Testis (tissue), 3 donors: ENCODE data around the gene RPS6KA4. TPM values are rescaled to one million over a fixed set of nuclear protein-coding genes. Genes with fewer than 3 reads are reported as not detected.

Experiments
- DNase-seq: peaks from one replicate; pipeline ENCODE4 v3.0.0-alpha.2; 2019
- H3K27ac ChIP-seq, 2 donors: fragments of 200-600 bp; sonication (generic); one replicate each; pipeline ENCODE4 v1.5.1; 2019
- H3K27me3 ChIP-seq: fragments of 200-600 bp; sonication (generic); one replicate; pipeline ENCODE4 v1.5.1; 2019
- H3K36me3 ChIP-seq: fragments of 200-600 bp; sonication (generic); one replicate; pipeline ENCODE4 v1.5.1; 2017; ENCODE audit warnings: low read depth; ENCODE audit errors: missing control alignments
- H3K4me1 ChIP-seq: fragments of 200-600 bp; sonication (generic); one replicate; pipeline ENCODE4 v1.5.1; 2019
- H3K4me3 ChIP-seq, 2 donors: fragments of 200-600 bp; sonication (generic); one replicate each; pipeline ENCODE4 v1.5.1; 2017 to 2019
- H3K9me3 ChIP-seq: fragments of 200-600 bp; sonication (generic); one replicate; pipeline ENCODE4 v1.5.1; 2017
- CTCF ChIP-seq, 3 experiments: fragments of 450-650 bp in 2 of 3; fragments of 200-600 bp in 1 of 3; sonication (generic) in 1 of 3; IDR thresholded peaks; one replicate each; pipeline ENCODE4 v1.5.1; 2016 to 2019; ENCODE audit warnings: antibody characterized with exemption in 3 of 3, mild to moderate bottlenecking in 2 of 3, moderate library complexity in 1 of 3
- POLR2A ChIP-seq: fragments of 450-650 bp; IDR thresholded peaks from one replicate; pipeline ENCODE4 v1.6.1; 2017; ENCODE audit warnings: antibody characterized with exemption, mild to moderate bottlenecking, moderate library complexity
- WGBS, 2 donors: methylation state at CpG; one replicate each; pipeline ENCODE4 v1.1.5; 2018; 5-methylcytosine and 5-hydroxymethylcytosine counted together
- intact Hi-C: fragments of 100-400 bp; cut with DNase I; formaldehyde crosslinking; loops from one replicate; pipeline ENCODE4 v1.15.1; 2023; ENCODE audit warnings: low total_unique reads
- polyA plus RNA-seq: library from polyadenylated mRNA; stranded (reverse); fragments of 350-450 nt; fragmentation: Illumina TruSeq; extraction: RNeasy Lipid Tissue Mini Kit (QIAGEN cat#74804); gene quantifications from one replicate; pipeline ENCODE4 v1.2.3, GENCODE V29; 2014; ENCODE audit warnings: low read depth, low replicate concordance; ENCODE audit not compliant: insufficient read depth
- total RNA-seq, 2 donors: library from RNA; depleted of rRNA; stranded (reverse); fragments of >200 nt; gene quantifications; one replicate each; pipeline ENCODE4 v1.2.3, GENCODE V29; 2016

The RPS6KA4 gene
- total and polyA plus RNA-seq, 3 donors from 2014 or later = 9.2 to 15.6 (median 15.6) TPM

DNA sequence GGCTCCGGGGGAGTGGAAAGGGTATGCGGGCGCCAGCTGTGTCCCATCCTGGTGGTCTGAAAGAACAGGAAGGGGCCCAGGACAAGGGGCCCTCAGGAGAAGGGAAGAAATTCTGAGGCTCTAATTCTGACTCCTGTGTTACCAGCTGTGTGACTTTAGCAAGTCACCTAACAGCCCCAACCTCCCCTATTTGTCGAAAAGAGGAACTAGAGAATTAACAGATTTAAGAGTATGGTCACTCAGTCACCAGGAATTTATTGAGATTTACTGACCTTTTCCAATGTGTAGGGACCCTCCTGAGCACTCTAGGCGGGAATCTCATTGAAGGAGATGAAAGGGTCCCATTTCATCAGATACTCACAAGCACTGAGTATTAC is 14.6 kb downstream of the RPS6KA4 start:
- WGBS, 2 donors = 64 to 78% methylated on average over 5 of the region's 5 CpGs
- TF ChIP-seq CTCF (IDR thresholded peaks at IDR 0.05) (no peak), POLR2A (no peak)
- DNase-seq = no peak
- H3K27me3 ChIP-seq = no peaks in the 10 kb centered on the region
- H3K4me1 ChIP-seq = peaks cover 13% of the 10 kb centered on the region
- intact Hi-C loops = no loop called here
- H3K36me3 ChIP-seq = no peaks in the 10 kb centered on the region
- no peak overlapping the region for H3K27ac ChIP-seq
- no peaks in the 10 kb centered on the region for H3K9me3 ChIP-seq
- peak overlapping the region in 1 of 2 donors; percentile 52 for H3K4me3 ChIP-seq

- H3K27ac ChIP-seq = no peak overlapping the region
- intact Hi-C loops = no loop called here
- H3K4me1 ChIP-seq = peaks cover 23% of the 10 kb centered on the region
- no peaks in the 10 kb centered on the region for H3K27me3 ChIP-seq
- DNase-seq = no peak
- H3K36me3 ChIP-seq = no peaks in the 10 kb centered on the region
- TF ChIP-seq CTCF (IDR thresholded peaks at IDR 0.05) (no peak), POLR2A (no peak)
- 94% methylated on average over 7 of the region's 7 CpGs for WGBS, 2 donors
- no peaks in the 10 kb centered on the region for H3K9me3 ChIP-seq
- no peak overlapping the region for H3K4me3 ChIP-seq
Observed at GRCh38 chr11:64376071-64376470, 17.1 kb downstream of the RPS6KA4 start.

GRCh38 chr11:64378335-64378880 is 19.4 kb downstream of the RPS6KA4 start:
- intact Hi-C loops = no loop called here

GRCh38 chr11:64379160-64379559 is 20.2 kb downstream of the RPS6KA4 start:
- Histone ChIP-seq H3K4me3 (no peak overlapping the region), H3K9me3 (no peaks in the 10 kb centered on the region), H3K27me3 (no peaks in the 10 kb centered on the region), H3K4me1 (peaks cover 11% of the 10 kb centered on the region), H3K27ac (peak overlapping the region in 1 of 2 donors; percentile 64), H3K36me3 (no peaks in the 10 kb centered on the region)
- 26 to 44% methylated on average over 15 of the region's 15 CpGs for WGBS, 2 donors
- TF ChIP-seq POLR2A (no peak), CTCF (IDR thresholded peaks at IDR 0.05) (no peak)
- intact Hi-C loops = no loop called here
- peak; percentile 60 for DNase-seq

More at GRCh38 chr11:64378335-64378880, 19.4 kb downstream of the RPS6KA4 start:
- peaks cover 11% of the 10 kb centered on the region for H3K4me1 ChIP-seq
- H3K9me3 ChIP-seq = no peaks in the 10 kb centered on the region
- WGBS, 2 donors = 10 to 13% methylated on average over 14 of the region's 14 CpGs
- DNase-seq = peak; percentile 90
- no peaks in the 10 kb centered on the region for H3K27me3 ChIP-seq
- no peak for TF ChIP-seq POLR2A
- no peak overlapping the region for H3K4me3 ChIP-seq
- peak overlapping the region in 1 of 2 donors; percentile 64 for H3K27ac ChIP-seq
- no peaks in the 10 kb centered on the region for H3K36me3 ChIP-seq

- Histone ChIP-seq H3K36me3 (no peaks in the 10 kb centered on the region), H3K4me1 (peaks cover 15% of the 10 kb centered on the region), H3K9me3 (no peaks in the 10 kb centered on the region), H3K4me3 (no peak overlapping the region), H3K27me3 (no peaks in the 10 kb centered on the region), H3K27ac (no peak overlapping the region)
- intact Hi-C loops = no loop called here
- 56 to 59% methylated on average over 31 to 35 of the region's 35 CpGs for WGBS, 2 donors
- no peak for TF ChIP-seq CTCF (IDR thresholded peaks at IDR 0.05)
- TF ChIP-seq POLR2A = no peak
- no peak for DNase-seq
Observed at GRCh38 chr11:64379817-64380709, 21.1 kb downstream of the RPS6KA4 start.
